ENCODE results near the gene TM4SF18.

- no peak for TF ChIP-seq POLR2A (IDR thresholded peaks at IDR 0.05)
- TF ChIP-seq, protein P1, sequence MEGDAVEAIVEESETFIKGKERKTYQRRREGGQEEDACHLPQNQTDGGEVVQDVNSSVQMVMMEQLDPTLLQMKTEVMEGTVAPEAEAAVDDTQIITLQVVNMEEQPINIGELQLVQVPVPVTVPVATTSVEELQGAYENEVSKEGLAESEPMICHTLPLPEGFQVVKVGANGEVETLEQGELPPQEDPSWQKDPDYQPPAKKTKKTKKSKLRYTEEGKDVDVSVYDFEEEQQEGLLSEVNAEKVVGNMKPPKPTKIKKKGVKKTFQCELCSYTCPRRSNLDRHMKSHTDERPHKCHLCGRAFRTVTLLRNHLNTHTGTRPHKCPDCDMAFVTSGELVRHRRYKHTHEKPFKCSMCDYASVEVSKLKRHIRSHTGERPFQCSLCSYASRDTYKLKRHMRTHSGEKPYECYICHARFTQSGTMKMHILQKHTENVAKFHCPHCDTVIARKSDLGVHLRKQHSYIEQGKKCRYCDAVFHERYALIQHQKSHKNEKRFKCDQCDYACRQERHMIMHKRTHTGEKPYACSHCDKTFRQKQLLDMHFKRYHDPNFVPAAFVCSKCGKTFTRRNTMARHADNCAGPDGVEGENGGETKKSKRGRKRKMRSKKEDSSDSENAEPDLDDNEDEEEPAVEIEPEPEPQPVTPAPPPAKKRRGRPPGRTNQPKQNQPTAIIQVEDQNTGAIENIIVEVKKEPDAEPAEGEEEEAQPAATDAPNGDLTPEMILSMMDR (IDR thresholded peaks at IDR 0.05): no peak
Measured at GRCh38 chr3:149319750-149320149, 13.7 kb downstream of the TM4SF18 start.

Measured in body of pancreas (tissue), 4 donors.